Activated CD4-positive, alpha-beta T cell treated with anti-CD3 and anti-CD28 coated beads, Interleukin-2, amount 10 ng/mL, durations not matched to agents 7 days and 5 days (primary cell): ENCODE data around the gene NUDT8. TPM values are rescaled to one million over a fixed set of nuclear protein-coding genes. Genes with fewer than 3 reads are reported as not detected.
A peak's percentile ranks its signal among the peaks of the same experiment; 100 is the strongest.

Experiments used
- CTCF ChIA-PET: fragments of 350-600 bp; sonication (Branson Sonifier 250); formaldehyde crosslinking; loops from one replicate; lab custom pipeline; 2021; ENCODE audit warnings: antibody characterized with exemption; lab: Charles Lee
- POLR2A ChIA-PET: fragments of 350-600 bp; sonication (Branson Sonifier 250); formaldehyde crosslinking; loops from one replicate; lab custom pipeline; 2021; ENCODE audit warnings: antibody characterized with exemption; lab: Charles Lee
- DNase-seq: peaks from one replicate; pipeline ENCODE4 v3.0.0-alpha.2; 2020
- H3K27ac Mint-ChIP-seq: one replicate; pipeline ENCODE4 v1.8.0; 2021; ENCODE audit warnings: mild to moderate bottlenecking, moderate library complexity, mixed read lengths
- H3K27me3 Mint-ChIP-seq: one replicate; pipeline ENCODE4 v1.8.0; 2021; ENCODE audit warnings: mixed read lengths
- H3K36me3 Mint-ChIP-seq: one replicate; pipeline ENCODE4 v1.8.0; 2021; ENCODE audit warnings: low read depth, mixed read lengths
- H3K4me1 Mint-ChIP-seq: one replicate; pipeline ENCODE4 v1.8.0; 2021; ENCODE audit warnings: mixed read lengths
- H3K4me3 Mint-ChIP-seq: one replicate; pipeline ENCODE4 v1.8.0; 2021; ENCODE audit warnings: mild to moderate bottlenecking, moderate library complexity, mixed read lengths
- H3K9me3 Mint-ChIP-seq: one replicate; pipeline ENCODE4 v1.8.0; 2021; ENCODE audit warnings: mixed read lengths
- total RNA-seq, 2 experiments: library from RNA; stranded (reverse); gene quantifications; one replicate each; pipeline ENCODE4 v1.2.3, GENCODE V29; 2021

NUDT8 gene
- total RNA-seq, 2 experiments from 2014 or later: 7.3 to 8.8 TPM

GRCh38 chr11:67616431-67617242 is 13.1 kb downstream of the NUDT8 start:
- no peaks in the 10 kb centered on the region for H3K9me3 Mint-ChIP-seq
- H3K4me3 Mint-ChIP-seq: no peak overlapping the region
- ChIA-PET CTCF (interaction anchor here (0.9 to 6.6 kb wide), 3 partner anchors 8 to 32 kb away, joined by 3 to 84 read pairs (median 5); partner anchors contain the start of genes GSTP1 and NUDT8), POLR2A (no interaction called here)
- peak overlapping the region; percentile 65 for H3K27ac Mint-ChIP-seq
- peaks cover 36% of the 10 kb centered on the region for H3K4me1 Mint-ChIP-seq
- H3K27me3 Mint-ChIP-seq: no peaks in the 10 kb centered on the region
- peaks cover 12% of the 10 kb centered on the region for H3K36me3 Mint-ChIP-seq
- no peak for DNase-seq

- Mint-ChIP-seq H3K4me3 (no peak overlapping the region), H3K36me3 (peaks cover 15% of the 10 kb centered on the region), H3K4me1 (peaks cover 36% of the 10 kb centered on the region), H3K27ac (peak overlapping the region; percentile 50), H3K9me3 (no peaks in the 10 kb centered on the region), H3K27me3 (no peaks in the 10 kb centered on the region)
- ChIA-PET POLR2A (no interaction called here), CTCF (interaction anchor here (0.9 to 6.6 kb wide), 3 partner anchors 11 to 32 kb away, joined by 3 to 84 read pairs (median 4); partner anchors contain the start of genes GSTP1 and NUDT8)
- no peak for DNase-seq
Measured at GRCh38 chr11:67615728-67616430, 13.9 kb downstream of the NUDT8 start.

- Mint-ChIP-seq H3K27me3 (no peaks in the 10 kb centered on the region), H3K9me3 (no peaks in the 10 kb centered on the region)
- POLR2A ChIA-PET: no interaction called here
Measured at GRCh38 chr11:67614730-67615714, 14.7 kb downstream of the NUDT8 start.

GRCh38 chr11:67613960-67614715 is 15.6 kb downstream of the NUDT8 start:
- H3K9me3 Mint-ChIP-seq: no peaks in the 10 kb centered on the region
- H3K4me3 Mint-ChIP-seq: peak overlapping the region; percentile 71
- ChIA-PET POLR2A (no interaction called here), CTCF (interaction anchor here (0.5 to 6.6 kb wide), 13 partner anchors 9 to 1251 kb away, joined by 3 to 84 read pairs (median 3); partner anchors contain the start of genes GSTP1, NUDT8 and TBC1D10C)
- peaks cover 20% of the 10 kb centered on the region for H3K36me3 Mint-ChIP-seq
- peak overlapping the region; percentile 99 for H3K27ac Mint-ChIP-seq
- no peaks in the 10 kb centered on the region for H3K27me3 Mint-ChIP-seq
- peaks cover 36% of the 10 kb centered on the region for H3K4me1 Mint-ChIP-seq
- peak; percentile 87 for DNase-seq

More at GRCh38 chr11:67614730-67615714, 14.7 kb downstream of the NUDT8 start:
- Mint-ChIP-seq H3K27ac (peak overlapping the region; percentile 99), H3K4me3 (peak overlapping the region; percentile 71), H3K36me3 (peaks cover 15% of the 10 kb centered on the region), H3K4me1 (peaks cover 36% of the 10 kb centered on the region)
- DNase-seq: peak; percentile 61
- CTCF ChIA-PET: interaction anchor here (0.6 to 6.6 kb wide), 13 partner anchors 8 to 380 kb away, joined by 3 to 84 read pairs (median 3); partner anchors contain the start of genes GSTP1, NUDT8 and TBC1D10C

- H3K27ac Mint-ChIP-seq: peak overlapping the region; percentile 99
- POLR2A ChIA-PET: no interaction called here
Measured at GRCh38 chr11:67613313-67613959, 16.3 kb downstream of the NUDT8 start.

GRCh38 chr11:67612751-67613150 is 17.0 kb downstream of the NUDT8 start:
- Mint-ChIP-seq H3K36me3 (peaks cover 30% of the 10 kb centered on the region), H3K4me3 (no peak overlapping the region), H3K4me1 (peaks cover 48% of the 10 kb centered on the region), H3K27me3 (no peaks in the 10 kb centered on the region), H3K9me3 (no peaks in the 10 kb centered on the region), H3K27ac (peak overlapping the region; percentile 99)
- CTCF ChIA-PET: interaction anchor here (0.8 to 6.6 kb wide), 5 partner anchors 17 to 96 kb away, joined by 3 to 84 read pairs (median 5); partner anchors contain the start of genes GSTP1 and NUDT8
- no peak for DNase-seq
- POLR2A ChIA-PET: no interaction called here

More at GRCh38 chr11:67613313-67613959, 16.3 kb downstream of the NUDT8 start:
- peaks cover 41% of the 10 kb centered on the region for H3K4me1 Mint-ChIP-seq
- H3K27me3 Mint-ChIP-seq: no peaks in the 10 kb centered on the region
- no peak for DNase-seq
- CTCF ChIA-PET: interaction anchor here (0.5 to 6.6 kb wide), 10 partner anchors 11 to 1250 kb away, joined by 3 to 84 read pairs (median 4); partner anchors contain the start of genes GSTP1 and NUDT8
- peaks cover 27% of the 10 kb centered on the region for H3K36me3 Mint-ChIP-seq
- H3K9me3 Mint-ChIP-seq: no peaks in the 10 kb centered on the region
- H3K4me3 Mint-ChIP-seq: peak overlapping the region; percentile 71

GRCh38 chr11:67611704-67612587 is 17.8 kb downstream of the NUDT8 start:
- POLR2A ChIA-PET: no interaction called here
- no peak for DNase-seq
- peaks cover 49% of the 10 kb centered on the region for H3K4me1 Mint-ChIP-seq
- no peak overlapping the region for H3K4me3 Mint-ChIP-seq
- H3K27ac Mint-ChIP-seq: peak overlapping the region; percentile 72
- H3K36me3 Mint-ChIP-seq: peaks cover 30% of the 10 kb centered on the region
- no peaks in the 10 kb centered on the region for H3K9me3 Mint-ChIP-seq
- H3K27me3 Mint-ChIP-seq: no peaks in the 10 kb centered on the region
- CTCF ChIA-PET: interaction anchor here (1.3 to 6.6 kb wide), 2 partner anchors 18 to 95 kb away, joined by 3 to 84 read pairs; partner anchors contain the start of gene NUDT8

GRCh38 chr11:67611165-67611564 is 18.6 kb downstream of the NUDT8 start:
- ChIA-PET POLR2A (no interaction called here), CTCF (no interaction called here)
- peaks cover 30% of the 10 kb centered on the region for H3K36me3 Mint-ChIP-seq
- peaks cover 48% of the 10 kb centered on the region for H3K4me1 Mint-ChIP-seq
- no peaks in the 10 kb centered on the region for H3K9me3 Mint-ChIP-seq
- H3K27me3 Mint-ChIP-seq: no peaks in the 10 kb centered on the region
- no peak overlapping the region for H3K27ac Mint-ChIP-seq
- H3K4me3 Mint-ChIP-seq: no peak overlapping the region
- DNase-seq: no peak

GRCh38 chr11:67610302-67610868 is 19.4 kb downstream of the NUDT8 start:
- no peak overlapping the region for H3K27ac Mint-ChIP-seq
- CTCF ChIA-PET: interaction anchor here (3.8 kb wide), 1 partner anchor 19 kb away, joined by 18 read pairs; the partner anchor contains the start of gene NUDT8
- peaks cover 30% of the 10 kb centered on the region for H3K36me3 Mint-ChIP-seq
- POLR2A ChIA-PET: interaction anchor here (0.7 kb wide), 1 partner anchor 20 kb away, joined by 3 read pairs; the partner anchor contains the start of gene NUDT8
- no peak overlapping the region for H3K4me3 Mint-ChIP-seq
- no peaks in the 10 kb centered on the region for H3K27me3 Mint-ChIP-seq
- no peaks in the 10 kb centered on the region for H3K9me3 Mint-ChIP-seq
- no peak for DNase-seq
- peaks cover 49% of the 10 kb centered on the region for H3K4me1 Mint-ChIP-seq

- POLR2A ChIA-PET: no interaction called here
- Mint-ChIP-seq H3K4me3 (no peak overlapping the region), H3K36me3 (peaks cover 30% of the 10 kb centered on the region), H3K27ac (no peak overlapping the region), H3K27me3 (no peaks in the 10 kb centered on the region), H3K4me1 (peaks cover 39% of the 10 kb centered on the region), H3K9me3 (no peaks in the 10 kb centered on the region)
- CTCF ChIA-PET: interaction anchor here (0.7 to 3.8 kb wide), 4 partner anchors 9 to 39 kb away, joined by 3 to 18 read pairs (median 4); partner anchors contain the start of gene NUDT8
- DNase-seq: no peak
Measured at GRCh38 chr11:67609316-67609715, 20.4 kb downstream of the NUDT8 start.
